ENCODE data around the gene LDLRAD3. TPM values are rescaled to one million over a fixed set of nuclear protein-coding genes. Genes with fewer than 3 reads are reported as not detected.

The LDLRAD3 gene
- total and polyA plus RNA-seq, 2 experiments from 2014 or later = 6.2 to 9.5 TPM

DNA sequence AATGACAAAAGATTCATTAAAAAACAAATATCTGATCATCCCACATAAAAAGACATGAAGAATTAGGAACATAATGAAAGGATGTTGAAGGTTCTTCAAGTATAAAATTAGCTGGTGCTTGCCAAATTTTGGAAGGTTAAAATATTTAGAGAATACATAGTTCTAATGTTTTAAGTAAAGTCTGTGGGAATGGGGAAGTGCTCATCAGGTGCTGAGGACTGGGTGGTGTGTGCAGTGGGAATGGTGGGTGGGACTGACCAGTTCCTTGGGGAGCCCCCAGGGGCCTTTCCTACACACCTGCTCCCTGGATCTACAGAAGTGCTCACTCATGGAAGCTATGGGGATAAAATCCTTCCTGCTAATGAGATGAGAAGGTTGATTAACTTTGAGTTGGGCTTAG, 11.8 kb downstream of the LDLRAD3 start:
- no peaks in the 10 kb centered on the region for H3K27me3 ChIP-seq
- no peak for DNase-seq (ENCODE audit: low read depth in 1 of 2, low spot score in 1 of 2)
- H3K27ac ChIP-seq = no peak overlapping the region
- H3K4me3 ChIP-seq = no peak overlapping the region
- TF ChIP-seq, protein P1, sequence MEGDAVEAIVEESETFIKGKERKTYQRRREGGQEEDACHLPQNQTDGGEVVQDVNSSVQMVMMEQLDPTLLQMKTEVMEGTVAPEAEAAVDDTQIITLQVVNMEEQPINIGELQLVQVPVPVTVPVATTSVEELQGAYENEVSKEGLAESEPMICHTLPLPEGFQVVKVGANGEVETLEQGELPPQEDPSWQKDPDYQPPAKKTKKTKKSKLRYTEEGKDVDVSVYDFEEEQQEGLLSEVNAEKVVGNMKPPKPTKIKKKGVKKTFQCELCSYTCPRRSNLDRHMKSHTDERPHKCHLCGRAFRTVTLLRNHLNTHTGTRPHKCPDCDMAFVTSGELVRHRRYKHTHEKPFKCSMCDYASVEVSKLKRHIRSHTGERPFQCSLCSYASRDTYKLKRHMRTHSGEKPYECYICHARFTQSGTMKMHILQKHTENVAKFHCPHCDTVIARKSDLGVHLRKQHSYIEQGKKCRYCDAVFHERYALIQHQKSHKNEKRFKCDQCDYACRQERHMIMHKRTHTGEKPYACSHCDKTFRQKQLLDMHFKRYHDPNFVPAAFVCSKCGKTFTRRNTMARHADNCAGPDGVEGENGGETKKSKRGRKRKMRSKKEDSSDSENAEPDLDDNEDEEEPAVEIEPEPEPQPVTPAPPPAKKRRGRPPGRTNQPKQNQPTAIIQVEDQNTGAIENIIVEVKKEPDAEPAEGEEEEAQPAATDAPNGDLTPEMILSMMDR (IDR thresholded peaks at IDR 0.05; ENCODE audit: low read depth, low read length) = no peak
- H3K36me3 ChIP-seq = no peaks in the 10 kb centered on the region
- no peaks in the 10 kb centered on the region for H3K9me3 ChIP-seq (ENCODE audit: low read depth)
- H3K4me1 ChIP-seq (ENCODE audit: low read depth) = no peaks in the 10 kb centered on the region

DNA sequence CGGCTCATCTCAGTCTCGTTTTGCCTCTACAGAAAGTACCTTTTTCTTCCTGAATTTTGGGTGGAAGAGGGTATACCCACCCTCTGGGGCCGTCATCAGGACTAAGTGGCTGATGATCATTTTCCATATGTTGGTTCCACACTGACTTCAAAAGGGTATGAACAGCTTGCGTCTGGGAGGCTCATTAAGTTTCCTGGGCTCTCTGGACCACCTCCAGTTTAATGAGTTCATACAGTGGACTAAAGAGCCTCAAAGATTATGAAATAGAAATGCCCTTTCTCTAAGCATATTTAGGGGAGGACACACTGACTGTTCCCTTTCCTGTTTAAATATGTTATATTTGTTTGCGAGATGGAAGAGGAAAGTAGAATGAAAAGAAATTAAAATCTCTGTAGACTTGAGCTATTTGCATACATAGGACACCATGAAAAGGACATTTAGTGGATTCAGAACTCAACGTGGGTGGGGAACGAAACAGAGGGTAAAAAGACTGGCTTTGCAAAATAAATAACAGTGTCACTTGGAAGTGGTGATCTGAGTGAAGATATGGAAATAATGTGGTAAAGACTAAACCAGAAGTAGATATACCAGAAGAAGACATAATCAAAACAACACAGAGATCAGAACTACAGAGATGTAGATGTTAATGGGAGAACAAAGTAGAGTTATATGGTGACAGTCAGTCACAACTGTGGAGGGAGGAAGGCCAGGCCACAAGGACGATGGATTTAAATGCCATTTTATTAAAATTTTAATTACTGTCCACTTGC, 18.7 kb downstream of the LDLRAD3 start:
- TF ChIP-seq, protein P1 (IDR thresholded peaks at IDR 0.05; ENCODE audit: low read depth, low read length) = no peak
- H3K27me3 ChIP-seq = no peaks in the 10 kb centered on the region
- no peak overlapping the region for H3K4me3 ChIP-seq
- peak in 1 of 2 donors; percentile 82 for DNase-seq (ENCODE audit: low read depth in 1 of 2, low spot score in 1 of 2)
- H3K9me3 ChIP-seq (ENCODE audit: low read depth) = no peaks in the 10 kb centered on the region
- no peaks in the 10 kb centered on the region for H3K36me3 ChIP-seq
- no peak overlapping the region for H3K27ac ChIP-seq
- no peaks in the 10 kb centered on the region for H3K4me1 ChIP-seq (ENCODE audit: low read depth)

DNA sequence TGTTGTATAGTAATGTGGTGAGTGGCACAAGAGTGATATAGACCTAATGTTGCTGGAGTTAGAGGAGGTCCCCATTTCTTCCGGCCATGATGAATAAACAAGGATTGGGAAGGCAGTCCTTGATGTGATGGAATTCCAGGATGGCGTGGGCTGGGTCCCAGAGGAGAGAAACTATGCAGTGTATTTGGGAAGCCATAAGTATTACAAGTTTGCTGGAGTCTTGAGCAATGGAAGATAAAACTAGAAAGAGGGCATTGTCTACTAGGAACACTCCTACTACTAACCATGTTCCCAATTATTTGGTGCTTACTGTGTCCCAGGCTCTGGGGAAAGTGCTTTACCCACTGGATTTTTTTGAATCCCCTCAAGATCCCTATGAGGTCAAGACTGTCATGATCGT, 20.0 kb downstream of the LDLRAD3 start:
- Histone ChIP-seq H3K4me3 (no peak overlapping the region), H3K9me3 (ENCODE audit: low read depth) (no peaks in the 10 kb centered on the region), H3K4me1 (ENCODE audit: low read depth) (no peaks in the 10 kb centered on the region), H3K36me3 (no peaks in the 10 kb centered on the region), H3K27me3 (no peaks in the 10 kb centered on the region), H3K27ac (no peak overlapping the region)
- TF ChIP-seq, protein P1 (IDR thresholded peaks at IDR 0.05; ENCODE audit: low read depth, low read length) = no peak
- peak in 1 of 2 donors; percentile 97 for DNase-seq (ENCODE audit: low read depth in 1 of 2, low spot score in 1 of 2)

DNA sequence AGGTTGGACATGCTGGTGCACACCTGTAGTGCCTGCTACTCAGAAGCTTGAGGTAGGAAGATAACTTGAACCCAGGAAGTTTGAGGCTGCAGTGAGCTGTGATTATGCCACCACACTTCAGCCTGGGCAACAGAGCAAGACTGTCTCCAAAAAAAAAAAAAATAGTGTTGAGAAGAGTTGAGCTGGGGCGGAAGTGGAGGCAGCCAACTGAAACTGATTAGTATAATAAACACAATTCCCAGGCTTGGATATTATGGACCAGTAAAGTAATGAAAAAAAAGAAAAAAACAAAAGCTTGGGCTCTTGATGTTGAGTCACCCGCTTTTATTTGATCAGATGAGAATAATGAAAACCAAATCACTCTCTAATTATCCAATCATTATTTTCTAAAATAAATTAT, 21.0 kb downstream of the LDLRAD3 start:
- DNase-seq (ENCODE audit: low read depth in 1 of 2, low spot score in 1 of 2) = peak in 1 of 2 donors; percentile 34
- TF ChIP-seq, protein P1 (IDR thresholded peaks at IDR 0.05; ENCODE audit: low read depth, low read length) = no peak
- H3K4me3 ChIP-seq = no peak overlapping the region
- H3K36me3 ChIP-seq = no peaks in the 10 kb centered on the region
- H3K9me3 ChIP-seq (ENCODE audit: low read depth) = no peaks in the 10 kb centered on the region
- no peaks in the 10 kb centered on the region for H3K4me1 ChIP-seq (ENCODE audit: low read depth)
- H3K27me3 ChIP-seq = no peaks in the 10 kb centered on the region
- no peak overlapping the region for H3K27ac ChIP-seq

DNA sequence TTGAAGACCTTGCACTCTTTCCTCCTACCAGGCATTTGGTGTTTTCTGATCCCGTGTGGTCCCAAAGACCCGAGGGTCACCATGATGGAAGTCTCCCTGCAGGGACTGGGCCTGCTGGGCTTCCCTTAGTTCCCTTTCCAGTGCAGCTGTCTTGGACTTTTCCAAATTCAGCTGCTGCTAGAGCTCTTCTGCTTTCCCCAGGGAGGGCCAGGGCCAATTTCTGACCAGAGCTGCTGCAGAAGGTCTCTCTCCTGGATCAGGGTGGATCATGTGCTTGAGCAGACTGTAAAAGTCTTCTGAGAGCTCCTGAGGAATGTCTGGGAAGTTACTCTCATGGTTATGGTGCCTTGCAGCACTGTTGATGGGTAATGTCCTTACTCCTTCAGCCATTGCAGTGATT, 23.2 kb downstream of the LDLRAD3 start:
- DNase-seq (ENCODE audit: low read depth in 1 of 2, low spot score in 1 of 2) = no peak
- no peaks in the 10 kb centered on the region for H3K36me3 ChIP-seq

More for the DNA sequence above, 23.2 kb downstream of the LDLRAD3 start:
- Histone ChIP-seq H3K27me3 (no peaks in the 10 kb centered on the region), H3K4me3 (no peak overlapping the region), H3K27ac (no peak overlapping the region), H3K9me3 (ENCODE audit: low read depth) (no peaks in the 10 kb centered on the region), H3K4me1 (ENCODE audit: low read depth) (no peaks in the 10 kb centered on the region)
- TF ChIP-seq, protein P1 (IDR thresholded peaks at IDR 0.05; ENCODE audit: low read depth, low read length) = no peak
